ENCODE data around the gene RHOF. TPM values are rescaled to one million over a fixed set of nuclear protein-coding genes. Genes with fewer than 3 reads are reported as not detected.

RHOF gene
- total RNA-seq, 4 donors from 2014 or later, result 3.2 to 20.4 (median 6.2) TPM

DNA sequence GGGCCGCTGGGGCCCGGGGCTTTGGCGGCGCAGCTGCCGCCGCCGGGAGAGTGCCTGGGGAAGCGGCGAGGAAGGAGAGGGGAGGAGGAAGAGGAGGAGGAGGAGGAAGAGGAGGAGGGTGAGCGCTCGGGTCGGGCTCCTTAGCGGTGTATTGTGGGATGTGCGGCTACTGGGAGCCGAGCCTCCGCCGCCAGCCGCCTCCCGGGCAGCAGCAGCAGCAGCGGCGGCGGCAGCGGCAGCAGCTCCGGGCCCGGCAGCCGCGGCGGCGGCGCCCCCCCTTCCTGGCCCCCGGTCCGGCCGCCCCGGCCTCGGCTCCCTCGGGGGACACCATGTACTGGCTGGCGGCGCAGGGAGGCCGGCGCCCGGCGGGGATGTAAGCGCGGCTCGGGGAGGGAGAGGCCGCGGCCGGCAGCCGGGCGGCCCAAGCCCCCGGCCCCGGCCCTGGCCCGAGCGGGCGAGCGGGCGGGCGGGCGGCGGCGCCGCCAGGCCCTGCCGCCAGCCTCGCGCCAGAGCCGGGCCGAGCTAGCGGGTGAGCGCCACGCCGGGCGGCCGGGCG, 10.5 kb upstream of the RHOF start, which contains the start of gene SETD1B:
Gene SETD1B (plus strand): TSS at position 149 of the 556 bp plus-strand sequence. CDS start 729 bp downstream, outside the sequence.
- intact Hi-C loops (cut with DNase I), result no loop called here
- H3K4me1 ChIP-seq, result peaks cover 19 to 58% (median 25%) of the 10 kb centered on the region in 3 donors

GRCh38 chr12:121802843-121803698, 9.6 kb upstream of the RHOF start:
- Histone ChIP-seq H3K9me3 (no peaks in the 10 kb centered on the region), H3K4me3 (peak overlapping the region; percentile 75 to 91 (median 86)), H3K4me1 (peaks cover 25 to 63% (median 34%) of the 10 kb centered on the region in 3 donors), H3K27me3 (no peaks in the 10 kb centered on the region), H3K27ac (peak overlapping the region; percentile 100), H3K36me3 (peaks cover 0 to 26% (median 0%) of the 10 kb centered on the region in 3 donors)
- intact Hi-C loops (cut with DNase I), result no loop called here
- 1% methylated on average over 22 to 41 of the region's 65 CpGs for WGBS, 2 donors
- DNase-seq, result peak; percentile 59
- TF ChIP-seq CTCF (IDR thresholded peaks at IDR 0.05) (peak in 1 of 6 experiments; percentile 8), POLR2A (IDR thresholded peaks at IDR 0.05) (peak in 3 of 4 donors; percentile 98 to 99 (median 98))

More for the DNA sequence above, 10.5 kb upstream of the RHOF start, which contains the start of gene SETD1B:
- peaks cover 0 to 32% (median 0%) of the 10 kb centered on the region in 3 donors for H3K36me3 ChIP-seq
- DNase-seq, result no peak
- H3K27me3 ChIP-seq, result no peaks in the 10 kb centered on the region
- TF ChIP-seq CTCF (IDR thresholded peaks at IDR 0.05) (no peak), POLR2A (IDR thresholded peaks at IDR 0.05) (peak in 2 of 4 donors; percentile 32 to 46)
- H3K9me3 ChIP-seq, result no peaks in the 10 kb centered on the region
- peak within 1 kb of the TSS; percentile 75 to 91 (median 86) for H3K4me3 ChIP-seq
- WGBS, 2 donors, result 0% methylated on average over 3 to 15 of the region's 74 CpGs
- H3K27ac ChIP-seq, result peak within 1 kb of the TSS; percentile 100

DNA sequence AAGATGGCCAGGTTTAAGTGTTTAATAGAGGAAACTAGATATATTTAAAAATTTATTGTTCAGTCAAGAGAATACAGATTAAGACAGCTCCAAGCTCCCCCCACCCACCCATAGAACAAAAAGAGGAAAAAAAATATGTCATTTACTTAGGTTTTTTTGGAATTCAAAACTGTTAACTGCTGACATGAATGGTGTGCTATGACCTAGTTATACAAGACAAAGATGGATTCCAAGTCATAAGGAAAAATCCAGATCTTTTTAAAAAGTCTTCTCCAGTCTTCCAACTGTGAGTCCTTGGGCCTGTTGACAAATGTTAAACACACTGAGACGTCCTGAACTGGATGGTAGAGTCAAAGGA, 9.0 kb upstream of the RHOF start:
- H3K36me3 ChIP-seq, result peaks cover 0 to 22% (median 0%) of the 10 kb centered on the region in 3 donors
- peak overlapping the region; percentile 100 for H3K27ac ChIP-seq
- no peak for DNase-seq
- H3K9me3 ChIP-seq, result no peaks in the 10 kb centered on the region
- 0% methylated on average over 1 of the region's 1 CpG for WGBS, 2 donors
- no peaks in the 10 kb centered on the region for H3K27me3 ChIP-seq
- H3K4me3 ChIP-seq, result peak overlapping the region; percentile 75 to 91 (median 86)
- intact Hi-C loops (cut with DNase I), result no loop called here
- TF ChIP-seq CTCF (IDR thresholded peaks at IDR 0.05), result no peak
- TF ChIP-seq POLR2A (IDR thresholded peaks at IDR 0.05), result no peak
- peaks cover 28 to 63% (median 38%) of the 10 kb centered on the region in 3 donors for H3K4me1 ChIP-seq

DNA sequence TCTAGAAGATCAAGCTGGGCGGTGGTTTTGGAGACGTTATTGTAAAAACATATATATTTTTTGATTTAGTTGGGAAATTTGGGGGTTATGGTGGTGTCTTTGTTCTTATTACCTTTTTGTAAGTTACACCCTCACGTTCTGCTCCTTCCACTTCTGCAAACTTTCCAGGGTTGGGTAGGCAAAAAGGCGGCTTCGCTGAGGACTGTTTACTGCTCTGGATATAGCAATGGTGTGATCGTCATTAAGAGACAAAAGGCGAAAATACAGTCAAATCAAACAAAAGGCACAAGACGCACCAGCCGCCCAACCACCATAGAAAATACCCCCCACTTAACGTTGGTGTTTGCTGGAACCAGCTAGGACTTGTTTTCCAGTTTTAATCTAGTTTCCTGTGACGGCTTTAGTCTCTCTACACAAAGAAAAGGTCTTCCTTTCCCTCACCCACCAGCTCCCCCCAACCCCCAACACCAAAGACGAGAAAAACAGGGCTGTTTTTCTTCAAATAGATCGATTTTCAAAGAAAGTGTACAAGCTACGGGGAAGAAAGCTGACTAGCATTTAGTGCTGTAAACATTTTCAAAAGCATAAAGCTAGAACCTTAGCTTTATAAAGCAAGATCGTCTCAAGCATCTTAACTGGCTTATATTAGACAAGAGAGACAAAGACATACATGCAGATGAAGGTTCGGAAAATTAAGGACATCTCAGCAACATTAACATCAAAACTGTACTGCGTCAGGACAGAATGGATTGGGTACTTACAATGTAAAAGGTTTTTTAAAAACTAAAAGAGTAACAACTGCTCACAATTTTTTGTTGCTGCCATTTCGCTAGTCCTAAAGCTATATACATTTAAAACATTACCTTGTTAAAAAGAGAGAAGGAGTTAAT, 8.4 kb upstream of the RHOF start:
- intact Hi-C loops (cut with DNase I), result no loop called here
- Histone ChIP-seq H3K4me1 (peaks cover 30 to 63% (median 38%) of the 10 kb centered on the region in 3 donors), H3K9me3 (no peaks in the 10 kb centered on the region), H3K4me3 (peak overlapping the region; percentile 75 to 91 (median 86)), H3K27ac (peak overlapping the region; percentile 100), H3K36me3 (peaks cover 0 to 16% (median 0%) of the 10 kb centered on the region in 3 donors), H3K27me3 (no peaks in the 10 kb centered on the region)
- no peak for DNase-seq
- TF ChIP-seq POLR2A (IDR thresholded peaks at IDR 0.05), result peak in 1 of 4 donors; percentile 43
- no peak for TF ChIP-seq CTCF (IDR thresholded peaks at IDR 0.05)
- 1% methylated on average over 17 to 18 of the region's 18 CpGs for WGBS, 2 donors

All from esophagus squamous epithelium (tissue), 5 donors.